GM23248 (cell line): ENCODE measurements around the gene DENND4C. TPM values are rescaled to one million over a fixed set of nuclear protein-coding genes. Genes with fewer than 3 reads are reported as not detected.
"Not testable (repeated sequence)": the region's sequence is repeated elsewhere in the genome, so short reads cannot be mapped to it uniquely, and the experiment has no call there.

Experiments used
- DNase-seq: peaks from one replicate; pipeline ENCODE4 v3.0.0-alpha.2; 2015
- H2AFZ ChIP-seq: fragments of 200-600 bp; sonication (generic); 2 replicates; pipeline ENCODE4 v1.6.1; 2016; ENCODE audit warnings: antibody characterized with exemption
- H3F3A ChIP-seq: fragments of 200-600 bp; sonication (generic); 2 replicates; pipeline ENCODE4 v1.6.1; 2016; ENCODE audit warnings: mild to moderate bottlenecking, antibody characterized with exemption, mixed run types; ENCODE audit not compliant: insufficient read depth
- H3K27ac ChIP-seq: fragments of 200-600 bp; sonication (generic); 2 replicates; pipeline ENCODE4 v1.5.1; 2016; ENCODE audit warnings: mild to moderate bottlenecking
- H3K27me3 ChIP-seq: fragments of 200-600 bp; sonication (generic); replicated peaks from 2 replicates; pipeline ENCODE4 v1.6.1; 2016; ENCODE audit warnings: mild to moderate bottlenecking; ENCODE audit not compliant: insufficient read depth
- H3K36me3 ChIP-seq: fragments of 200-600 bp; sonication (generic); 2 replicates; pipeline ENCODE4 v1.6.1; 2016; ENCODE audit warnings: low read depth, mild to moderate bottlenecking
- H3K4me1 ChIP-seq: fragments of 200-600 bp; sonication (generic); 2 replicates; pipeline ENCODE4 v1.6.1; 2016; ENCODE audit warnings: mild to moderate bottlenecking; ENCODE audit not compliant: insufficient read depth
- H3K4me2 ChIP-seq: fragments of 200-600 bp; sonication (generic); one replicate; pipeline ENCODE4 v1.6.1; 2016; ENCODE audit warnings: mild to moderate bottlenecking; ENCODE audit not compliant: unreplicated experiment
- H3K4me3 ChIP-seq: fragments of 200-600 bp; sonication (generic); 2 replicates; pipeline ENCODE4 v1.5.1; 2016; ENCODE audit warnings: mild to moderate bottlenecking
- H3K79me2 ChIP-seq: fragments of 200-600 bp; sonication (generic); 2 replicates; pipeline ENCODE4 v1.6.1; 2016; ENCODE audit warnings: mild to moderate bottlenecking; ENCODE audit not compliant: insufficient read depth
- H3K9ac ChIP-seq: fragments of 200-600 bp; sonication (generic); 2 replicates; pipeline ENCODE4 v1.6.1; 2016; ENCODE audit warnings: mild to moderate bottlenecking
- H3K9me2 ChIP-seq: fragments of 200-600 bp; sonication (generic); 2 replicates; pipeline ENCODE4 v1.6.1; 2016; ENCODE audit warnings: mixed run types, mild to moderate bottlenecking, moderate library complexity; ENCODE audit not compliant: insufficient read depth
- H3K9me3 ChIP-seq: fragments of 200-600 bp; sonication (generic); one replicate; pipeline ENCODE4 v1.6.1; 2017; ENCODE audit warnings: low read depth
- H4K20me1 ChIP-seq: fragments of 200-600 bp; sonication (generic); 2 replicates; pipeline ENCODE4 v1.6.0; 2016; ENCODE audit not compliant: insufficient read depth
- EZH2 ChIP-seq: fragments of 200-600 bp; sonication (generic); IDR thresholded peaks from 2 replicates; pipeline ENCODE4 v1.6.1; 2018; ENCODE audit warnings: antibody characterized with exemption, mild to moderate bottlenecking; ENCODE audit not compliant: insufficient read depth, poor library complexity, severe bottlenecking
- EZH2phosphoT487 ChIP-seq: fragments of 200-600 bp; sonication (generic); IDR thresholded peaks from 2 replicates; pipeline ENCODE4 v1.6.1; 2018; ENCODE audit warnings: antibody characterized with exemption, moderate library complexity, mild to moderate bottlenecking, low read depth; ENCODE audit not compliant: insufficient read depth
- WGBS, 2 experiments: methylation state at CpG; one replicate each; pipeline ENCODE4 v1.1.6; 2015 to 2017; ENCODE audit warnings: low lambda C conversion rate in 2 of 2, low coverage in 1 of 2; ENCODE audit errors: missing lambda C conversion rate in 2 of 2; 5-methylcytosine and 5-hydroxymethylcytosine counted together
- in situ Hi-C: fragments of 300-500 bp; cut with MboI; formaldehyde crosslinking; loops from 2 replicates; pipeline ENCODE4 v1.15.0; 2020
- polyA plus RNA-seq: library from polyadenylated mRNA; unstranded; fragments of >200 nt; fragmentation: Nextera tagmentation; extraction: Ambion mirVana; gene quantifications from 2 replicates; pipeline ENCODE4 v1.2.1, GENCODE V29; 2016
- total RNA-seq: library from RNA; depleted of rRNA; stranded (reverse); fragments of >200 nt; shearing (Covaris generic); gene quantifications from 2 replicates; pipeline ENCODE4 v1.2.3, GENCODE V29; 2014; rRNA removed

The DENND4C gene
- total and polyA plus RNA-seq, 2 experiments from 2014 or later = 11.8 to 28.9 TPM

- TF ChIP-seq EZH2phosphoT487 = no peak
- no peak for TF ChIP-seq EZH2
- Histone ChIP-seq H3K9me2 (no peaks in the 10 kb centered on the region), H3K36me3 (no peaks in the 10 kb centered on the region), H3F3A (peaks cover 28% of the 10 kb centered on the region), H3K4me2 (no peak overlapping the region), H3K4me1 (peaks cover 23% of the 10 kb centered on the region), H3K9ac (no peak overlapping the region), H3K9me3 (no peaks in the 10 kb centered on the region), H3K4me3 (no peak overlapping the region), H3K27me3 (no peaks in the 10 kb centered on the region), H4K20me1 (no peaks in the 10 kb centered on the region), H2AFZ (no peak overlapping the region), H3K27ac (0 out of 2 replicates have a peak overlapping the region, but pooled peaks have one; percentile 20), H3K79me2 (no peaks in the 10 kb centered on the region)
- in situ Hi-C loops = no loop called here
- 96 to 100% methylated on average over 2 of the region's 2 CpGs for WGBS, 2 experiments
- peak; percentile 7 for DNase-seq
Measured at GRCh38 chr9:19410594-19410993, 180.1 kb downstream of the DENND4C start.

- Histone ChIP-seq H3K27me3 (no peaks in the 10 kb centered on the region), H3K9me3 (no peaks in the 10 kb centered on the region), H3K9me2 (no peaks in the 10 kb centered on the region), H4K20me1 (no peaks in the 10 kb centered on the region), H3K4me2 (no peak overlapping the region), H3K9ac (0 out of 2 replicates have a peak overlapping the region, but pooled peaks have one; percentile 4), H3K36me3 (no peaks in the 10 kb centered on the region), H3K4me1 (peaks cover 23% of the 10 kb centered on the region), H2AFZ (no peak overlapping the region), H3F3A (peaks cover 33% of the 10 kb centered on the region), H3K79me2 (no peaks in the 10 kb centered on the region), H3K27ac (peak overlapping the region; percentile 39), H3K4me3 (no peak overlapping the region)
- DNase-seq = peak; percentile 76
- in situ Hi-C loops = no loop called here
- WGBS, 2 experiments = 36 to 37% methylated on average over 8 of the region's 8 CpGs
- TF ChIP-seq EZH2phosphoT487 (no peak), EZH2 (no peak)
Measured at GRCh38 chr9:19411316-19411715, 180.8 kb downstream of the DENND4C start.

GRCh38 chr9:19413456-19413855, 183.0 kb downstream of the DENND4C start:
- H3K4me2 ChIP-seq, H4K20me1 ChIP-seq, H3K4me3 ChIP-seq, H3K36me3 ChIP-seq, H3K9me2 ChIP-seq, H3K9me3 ChIP-seq, in situ Hi-C loops, H3K79me2 ChIP-seq, H3K9ac ChIP-seq, H2AFZ ChIP-seq, H3K27me3 ChIP-seq, DNase-seq, H3K27ac ChIP-seq: not testable (repeated sequence)
- H3F3A ChIP-seq = peaks cover 33% of the 10 kb centered on the region
- 49 to 60% methylated on average over 3 of the region's 3 CpGs for whole genome bisulfite sequencing, 2 experiments
- peaks cover 23% of the 10 kb centered on the region for H3K4me1 ChIP-seq

- 83 to 88% methylated on average over 2 of the region's 2 CpGs for WGBS, 2 experiments
- no peaks in the 10 kb centered on the region for H3K27me3 ChIP-seq
- in situ Hi-C loops = no loop called here
Measured at GRCh38 chr9:19416143-19416542, 185.7 kb downstream of the DENND4C start.

GRCh38 chr9:19420877-19421276, 190.4 kb downstream of the DENND4C start:
- WGBS, 2 experiments = 72 to 80% methylated on average over 1 of the region's 1 CpG
- in situ Hi-C loops = no loop called here
- Histone ChIP-seq H3K9me2 (no peaks in the 10 kb centered on the region), H3K27ac (no peak overlapping the region), H3K4me2 (no peak overlapping the region), H3K79me2 (no peaks in the 10 kb centered on the region), H3F3A (peaks cover 3% of the 10 kb centered on the region; the same call in 1 of the 2 replicates), H3K9me3 (no peaks in the 10 kb centered on the region), H4K20me1 (no peaks in the 10 kb centered on the region), H3K9ac (no peak overlapping the region), H3K4me1 (no peaks in the 10 kb centered on the region), H3K4me3 (no peak overlapping the region), H3K36me3 (no peaks in the 10 kb centered on the region), H2AFZ (no peak overlapping the region), H3K27me3 (no peaks in the 10 kb centered on the region)
- TF ChIP-seq EZH2 = no peak
- TF ChIP-seq EZH2phosphoT487 = no peak
- no peak for DNase-seq

More at GRCh38 chr9:19416143-19416542, 185.7 kb downstream of the DENND4C start:
- no peak overlapping the region for H3K4me2 ChIP-seq
- no peaks in the 10 kb centered on the region for H3K79me2 ChIP-seq
- DNase-seq = peak; percentile 61
- no peaks in the 10 kb centered on the region for H3K9me2 ChIP-seq
- H4K20me1 ChIP-seq = no peaks in the 10 kb centered on the region
- no peak for TF ChIP-seq EZH2
- no peak for TF ChIP-seq EZH2phosphoT487
- H3K4me3 ChIP-seq = no peak overlapping the region
- no peak overlapping the region for H3K27ac ChIP-seq
- H3K4me1 ChIP-seq = 0 out of 2 replicates have a peak, but pooled peaks cover 6% of the 10 kb centered on the region
- peaks cover 15% of the 10 kb centered on the region; the same call in 1 of the 2 replicates for H3F3A ChIP-seq
- no peak overlapping the region for H2AFZ ChIP-seq
- H3K9me3 ChIP-seq = no peaks in the 10 kb centered on the region
- H3K9ac ChIP-seq = no peak overlapping the region
- no peaks in the 10 kb centered on the region for H3K36me3 ChIP-seq

Other genes starting within 250 kb of the DENND4C start
- gene SAXO1, start 197.5 kb upstream of the DENND4C start, total RNA-seq = not detected in 2 replicates
- gene SAXO1, start 197.5 kb upstream of the DENND4C start, polyA plus RNA-seq = 0.65 and 0.83 TPM in 2 replicates
- gene RRAGA, start 181.3 kb upstream of the DENND4C start, total RNA-seq = 53.1 and 53.3 TPM in 2 replicates
- gene RRAGA, start 181.3 kb upstream of the DENND4C start, polyA plus RNA-seq = 217 TPM in 2 replicates
- 9.4 and 12.5 TPM in 2 replicates for gene HAUS6, start 127.8 kb upstream of the DENND4C start, total RNA-seq
- 7.0 and 7.7 TPM in 2 replicates for gene HAUS6, start 127.8 kb upstream of the DENND4C start, polyA plus RNA-seq
- 114 and 120 TPM in 2 replicates for gene PLIN2, start 103.2 kb upstream of the DENND4C start, total RNA-seq
- gene PLIN2, start 103.2 kb upstream of the DENND4C start, polyA plus RNA-seq = 136 and 141 TPM in 2 replicates
- gene RPS6, start 149.5 kb downstream of the DENND4C start, total RNA-seq = 857 and 958 TPM in 2 replicates
- 986 and 991 TPM in 2 replicates for gene RPS6, start 149.5 kb downstream of the DENND4C start, polyA plus RNA-seq
- 0.76 and 3.7 TPM in 2 replicates for gene ACER2, start 178.3 kb downstream of the DENND4C start, total RNA-seq
- gene ACER2, start 178.3 kb downstream of the DENND4C start, polyA plus RNA-seq = 0.30 and 0.48 TPM in 2 replicates